Measurements from ENCODE around the gene RHO.
"Not testable (repeated sequence)": the region's sequence is repeated elsewhere in the genome, so short reads cannot be mapped to it uniquely, and the experiment has no call there.

The RHO gene

GRCh38 chr3:129522953-129523352 is 5.5 kb upstream of the RHO start:
- DNase-seq, result no peak

- DNase-seq, result no peak
Observed at GRCh38 chr3:129524081-129524480, 4.4 kb upstream of the RHO start.

GRCh38 chr3:129525341-129525968 is 3.0 kb upstream of the RHO start:
- no peak for DNase-seq

- DNase-seq, result no peak
Observed at GRCh38 chr3:129526121-129526900, 2.1 kb upstream of the RHO start.

- DNase-seq, result no peak
Observed at GRCh38 chr3:129527262-129527661, 1.2 kb upstream of the RHO start.

- DNase-seq, result no peak
Observed at GRCh38 chr3:129529436-129530210, 1.2 kb downstream of the RHO start.

GRCh38 chr3:129530251-129530791 is 1.9 kb downstream of the RHO start:
- no peak for DNase-seq

- no peak for DNase-seq
Observed at GRCh38 chr3:129530821-129531220, 2.4 kb downstream of the RHO start.

GRCh38 chr3:129531699-129532098 is 3.3 kb downstream of the RHO start:
- DNase-seq, result no peak

- DNase-seq, result no peak
Observed at GRCh38 chr3:129532261-129532660, 3.8 kb downstream of the RHO start.

GRCh38 chr3:129533406-129533805 is 5.0 kb downstream of the RHO start:
- no peak for DNase-seq

GRCh38 chr3:129534428-129535027 is 6.1 kb downstream of the RHO start:
- DNase-seq, result no peak

- no peak for DNase-seq
Observed at GRCh38 chr3:129535075-129535474, 6.6 kb downstream of the RHO start.

GRCh38 chr3:129536374-129536667 is 7.9 kb downstream of the RHO start:
- DNase-seq, result no peak

GRCh38 chr3:129536804-129537203 is 8.4 kb downstream of the RHO start:
- DNase-seq, result no peak

- DNase-seq, result no peak
Observed at GRCh38 chr3:129539206-129539605, 10.8 kb downstream of the RHO start.

GRCh38 chr3:129540776-129541516 is 12.5 kb downstream of the RHO start:
- DNase-seq, result no peak

- no peak for DNase-seq
Observed at GRCh38 chr3:129542747-129543146, 14.3 kb downstream of the RHO start.

- DNase-seq, result no peak
Observed at GRCh38 chr3:129543156-129543790, 14.8 kb downstream of the RHO start, which contains the start of gene H1-8. TSS of gene H1-8 (plus strand) at chr3:129543175. CDS start at chr3:129543219, 44 bp downstream.

GRCh38 chr3:129543999-129544398 is 15.6 kb downstream of the RHO start:
- no peak for DNase-seq

GRCh38 chr3:129545951-129546350 is 17.5 kb downstream of the RHO start:
- DNase-seq, result not testable (repeated sequence)

- DNase-seq, result no peak
Observed at GRCh38 chr3:129547241-129547640, 18.8 kb downstream of the RHO start.

Data from NCI-H524 treated with DMSO at 0.1 percent for 48 hours (cell line).